IPS-11a (cell line): ENCODE results near the gene DLG5.
A peak's percentile ranks its signal among the peaks of the same experiment; 100 is the strongest.

Experiments used
- H3K4me3 ChIP-seq: one replicate; pipeline ENCODE4 v1.5.1; 2013; ENCODE audit warnings: low read depth, low read length, control low read depth

The DLG5 gene

DNA sequence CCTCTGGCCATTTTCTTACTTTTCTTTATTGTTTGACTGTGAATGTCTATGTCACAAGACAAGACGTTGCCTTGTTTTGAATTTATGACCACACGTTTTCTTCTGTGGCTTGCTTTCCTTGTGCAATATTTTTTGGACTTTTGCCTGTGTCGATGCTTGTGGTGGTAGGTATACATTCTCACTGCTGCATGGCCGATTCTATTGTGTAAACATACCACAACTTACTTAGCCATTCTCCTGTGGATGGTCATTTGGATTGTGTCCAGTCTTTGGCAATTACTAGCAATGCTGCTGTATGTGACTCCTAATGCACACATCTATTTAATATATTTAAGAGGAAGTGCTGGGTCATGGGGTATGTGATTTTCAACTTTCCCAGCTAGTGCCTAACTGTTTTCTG lies 18.0 kb upstream of the DLG5 start:
- H3K4me3 ChIP-seq: no peak overlapping the region

DNA sequence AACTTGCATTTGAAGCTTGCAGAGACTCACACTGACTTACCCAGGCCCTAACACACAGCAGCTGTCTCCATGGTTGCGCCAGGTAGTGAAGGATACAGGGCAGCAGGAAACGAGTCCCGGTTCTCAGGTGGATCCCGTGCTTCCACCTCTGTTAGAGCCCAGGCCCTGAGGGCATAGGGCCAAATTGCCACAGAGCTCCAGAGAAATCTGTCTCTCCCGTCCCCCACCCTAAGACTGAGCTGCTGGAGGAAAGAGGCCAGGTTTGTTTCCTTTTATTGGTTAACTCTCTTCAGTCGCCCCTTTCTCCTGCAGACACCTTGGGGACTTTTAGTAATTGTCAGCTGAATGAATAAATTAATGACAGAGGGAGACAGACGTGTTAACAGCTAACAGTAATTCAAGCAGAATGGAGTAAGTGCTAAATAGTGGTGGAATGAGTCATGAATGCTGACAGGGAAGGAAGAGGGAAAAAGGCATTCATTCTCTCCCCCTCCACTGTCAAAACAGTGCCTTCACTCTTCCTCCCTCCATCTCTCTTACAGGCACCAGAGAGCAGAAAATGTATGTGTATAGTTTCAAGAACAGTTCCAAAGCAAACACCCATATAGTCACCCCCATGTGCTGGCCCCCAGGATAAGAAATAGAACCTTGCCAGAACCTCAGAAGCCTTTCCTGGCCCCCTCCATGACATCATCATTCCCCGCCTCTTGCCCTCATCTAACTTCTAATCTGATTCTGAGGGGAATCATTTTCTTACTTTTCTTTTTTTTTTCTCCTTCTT lies 16.8 kb upstream of the DLG5 start:
- no peak overlapping the region for H3K4me3 ChIP-seq

DNA sequence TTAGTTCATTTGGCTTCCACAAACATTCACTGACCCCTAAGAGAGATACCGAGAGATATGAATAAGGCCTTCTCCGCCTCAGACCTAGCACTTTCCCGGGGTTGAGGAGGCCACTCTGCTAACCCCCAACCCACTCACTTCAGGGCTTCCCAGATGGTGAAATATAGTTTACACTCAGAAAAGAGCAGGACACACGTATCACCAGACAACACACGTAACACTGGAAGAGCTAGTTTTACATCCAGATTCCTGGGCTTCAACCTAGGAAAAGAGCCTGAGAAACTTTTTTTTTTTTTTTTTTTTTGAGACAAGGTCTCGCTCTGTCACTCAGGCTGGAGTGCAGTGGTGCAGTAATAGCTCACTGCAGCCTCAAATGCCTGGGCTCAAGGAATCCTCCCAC lies 15.2 kb upstream of the DLG5 start:
- no peak overlapping the region for H3K4me3 ChIP-seq

DNA sequence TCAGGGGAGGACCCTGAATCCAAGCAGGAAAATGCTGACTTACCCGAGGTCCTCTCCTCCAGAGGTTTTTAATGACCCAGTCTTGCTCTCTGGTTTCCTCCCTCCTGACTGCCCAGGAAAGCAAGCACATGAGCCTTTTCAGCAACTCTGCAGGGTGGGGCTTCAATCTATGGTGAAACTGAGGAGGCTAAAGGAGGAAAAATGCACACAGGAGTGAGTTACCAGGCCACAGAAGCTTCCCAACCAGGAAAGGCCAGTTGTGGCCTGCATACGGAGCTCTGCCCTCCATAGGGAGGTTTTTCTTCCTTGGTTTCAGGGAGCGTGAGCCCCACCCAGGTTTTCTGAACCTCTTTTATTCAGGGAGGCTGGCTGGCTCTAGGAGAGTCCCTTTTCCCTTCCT lies 14.1 kb upstream of the DLG5 start:
- no peak overlapping the region for H3K4me3 ChIP-seq

DNA sequence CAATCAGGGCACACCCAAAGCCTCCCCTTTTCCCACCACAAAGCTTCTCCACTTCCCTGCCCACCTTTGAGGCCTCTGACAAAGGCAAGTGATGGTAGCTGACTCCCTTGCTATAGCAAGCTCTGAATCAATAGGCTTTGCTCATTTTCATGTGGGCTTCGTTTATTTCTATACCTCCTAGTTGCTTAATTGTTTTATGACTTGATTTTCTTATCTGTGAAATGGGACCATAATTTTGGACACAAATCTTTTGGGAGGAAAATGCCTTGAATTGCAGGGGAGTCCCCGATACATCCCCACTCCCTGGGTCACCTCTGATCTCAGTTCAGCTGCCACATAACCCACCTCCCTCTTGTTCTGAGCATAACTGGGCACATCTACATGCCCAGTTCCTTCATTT lies 13.7 kb upstream of the DLG5 start:
- H3K4me3 ChIP-seq: no peak overlapping the region

DNA sequence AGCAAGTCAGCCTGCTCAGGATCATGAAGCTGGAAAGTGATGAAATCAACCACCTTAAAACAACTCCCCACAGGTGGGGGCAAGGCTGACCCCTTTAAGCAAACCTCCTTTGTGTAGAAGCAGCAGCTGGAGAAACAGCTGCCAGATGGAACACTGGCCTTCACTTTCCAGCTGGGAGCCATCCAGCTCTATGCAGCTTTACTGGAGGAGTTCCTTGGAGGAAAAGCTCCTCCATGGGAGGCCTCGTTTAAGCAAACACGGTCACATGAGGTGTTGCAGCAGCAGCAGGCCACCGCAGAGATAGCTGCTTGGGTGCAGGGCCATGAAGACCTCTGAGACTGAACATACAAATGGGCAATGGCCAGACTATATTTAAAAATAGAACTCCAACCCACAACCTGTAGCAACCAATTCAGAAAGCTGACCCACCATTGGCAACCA lies 13.0 kb upstream of the DLG5 start:
- H3K4me3 ChIP-seq: no peak overlapping the region

DNA sequence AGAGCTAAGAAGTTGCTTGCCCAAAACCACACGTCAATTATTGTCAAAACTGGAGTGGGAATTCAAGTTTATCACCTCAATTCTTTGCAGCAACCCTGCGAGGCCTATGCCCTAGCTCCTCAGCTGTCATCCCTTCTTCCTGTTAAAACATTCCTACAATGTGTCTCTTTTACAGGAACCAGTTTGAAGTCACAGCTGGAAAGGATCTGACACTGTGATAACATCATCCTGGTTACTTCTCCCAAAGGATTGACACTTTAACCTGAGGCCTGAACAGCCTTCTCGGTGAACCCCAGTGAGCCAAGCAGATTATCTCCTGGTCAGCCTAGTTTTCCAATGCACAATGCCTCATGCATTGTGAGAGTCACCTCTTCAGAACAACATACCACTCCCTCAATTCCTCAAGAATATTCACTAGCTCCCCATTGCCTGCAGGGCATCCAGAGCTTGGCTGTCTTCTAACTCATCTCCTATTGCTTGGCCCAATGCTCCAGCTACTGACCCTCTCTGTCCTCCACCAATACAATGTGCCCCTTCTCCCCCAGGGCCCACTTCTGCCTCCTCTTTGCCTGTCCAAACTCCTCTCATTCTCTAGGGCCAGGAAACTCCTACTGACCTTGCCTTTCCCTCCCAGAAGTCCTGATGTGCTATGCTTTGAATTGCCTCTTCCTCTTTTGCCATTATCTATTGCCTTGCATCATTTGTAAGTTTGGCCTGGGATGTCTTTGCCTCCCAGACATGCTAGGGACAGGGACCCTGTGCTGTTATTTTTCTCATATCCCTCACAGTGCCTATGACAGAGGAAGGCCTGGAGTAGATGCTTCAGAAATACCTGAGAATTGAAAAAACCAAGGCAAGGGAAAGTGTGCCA lies 10.4 kb upstream of the DLG5 start:
- H3K4me3 ChIP-seq: no peak overlapping the region

DNA sequence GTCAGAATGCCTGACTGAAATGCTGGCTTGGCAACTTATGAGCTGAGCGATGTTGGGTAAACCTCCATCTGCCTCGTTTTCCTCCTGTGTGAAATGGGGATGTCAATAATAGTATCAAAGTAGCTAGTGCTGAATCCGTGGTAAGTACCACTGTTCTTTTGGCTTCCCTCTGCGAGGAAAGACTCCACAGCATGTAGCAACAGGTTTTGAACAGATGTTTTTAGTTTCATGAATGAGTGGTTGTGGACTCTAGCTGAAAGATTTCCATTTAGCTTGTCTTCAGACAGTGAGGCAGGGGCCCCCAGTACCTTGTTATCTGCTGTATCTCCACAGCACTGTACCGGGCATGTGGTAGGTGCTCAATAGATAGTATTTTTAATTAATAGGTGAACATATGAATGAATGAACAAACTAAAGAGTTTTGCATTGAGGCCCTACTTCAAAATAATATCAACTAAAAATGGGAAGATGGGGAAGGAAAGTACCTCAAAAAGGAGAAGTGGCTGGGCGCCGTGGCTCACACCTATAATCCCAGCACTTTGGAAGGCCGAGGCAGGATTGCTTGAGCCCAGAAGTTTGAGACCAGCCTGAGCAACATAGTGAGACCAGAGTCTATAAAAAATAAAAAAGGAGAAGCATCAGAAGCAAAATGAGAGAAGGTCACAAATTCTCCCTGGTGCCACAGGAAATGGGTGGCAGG lies 5.6 kb upstream of the DLG5 start:
- H3K4me3 ChIP-seq: no peak overlapping the region

DNA sequence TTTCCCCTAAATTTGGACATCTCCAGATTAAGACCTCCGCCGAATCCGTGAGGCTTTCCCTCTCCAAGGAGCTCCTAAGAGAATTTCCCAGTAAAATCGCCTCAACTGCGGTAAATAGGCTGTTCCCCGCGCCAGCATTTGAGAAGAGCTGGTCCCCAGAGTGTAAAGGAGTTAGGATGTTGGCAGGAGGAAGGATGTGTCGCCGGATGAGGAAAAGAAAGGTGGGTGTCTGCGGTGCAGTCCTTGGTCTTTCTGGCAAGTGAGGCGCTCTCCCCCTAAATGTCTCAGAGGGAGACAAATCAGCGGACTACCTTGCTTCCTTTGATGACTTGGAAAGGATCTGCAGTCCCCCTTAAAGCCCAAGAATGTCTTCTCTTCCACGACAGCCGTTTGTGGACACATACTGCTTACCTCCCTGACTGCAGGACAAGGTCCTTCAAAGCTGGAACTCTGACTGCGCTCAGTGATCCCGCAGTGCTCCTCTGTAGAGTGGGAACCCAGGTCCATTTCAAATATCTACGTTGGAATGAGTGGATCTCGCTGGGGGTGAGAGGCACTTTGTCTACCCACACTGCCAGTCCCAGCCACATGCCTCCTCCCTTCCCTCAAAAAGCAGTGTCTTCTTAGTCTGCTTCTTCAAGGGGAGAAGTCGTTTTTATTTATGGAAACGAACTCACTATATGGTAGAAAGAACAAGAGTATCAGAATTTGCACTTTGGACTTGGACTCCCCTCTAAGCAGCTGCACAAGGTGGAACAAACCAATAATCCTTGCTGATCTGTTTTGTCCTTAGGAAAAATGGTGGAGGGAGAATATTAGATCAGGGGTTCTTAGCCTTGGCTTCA lies 1.1 kb upstream of the DLG5 start:
- H3K4me3 ChIP-seq: peak overlapping the region; percentile 84

DNA sequence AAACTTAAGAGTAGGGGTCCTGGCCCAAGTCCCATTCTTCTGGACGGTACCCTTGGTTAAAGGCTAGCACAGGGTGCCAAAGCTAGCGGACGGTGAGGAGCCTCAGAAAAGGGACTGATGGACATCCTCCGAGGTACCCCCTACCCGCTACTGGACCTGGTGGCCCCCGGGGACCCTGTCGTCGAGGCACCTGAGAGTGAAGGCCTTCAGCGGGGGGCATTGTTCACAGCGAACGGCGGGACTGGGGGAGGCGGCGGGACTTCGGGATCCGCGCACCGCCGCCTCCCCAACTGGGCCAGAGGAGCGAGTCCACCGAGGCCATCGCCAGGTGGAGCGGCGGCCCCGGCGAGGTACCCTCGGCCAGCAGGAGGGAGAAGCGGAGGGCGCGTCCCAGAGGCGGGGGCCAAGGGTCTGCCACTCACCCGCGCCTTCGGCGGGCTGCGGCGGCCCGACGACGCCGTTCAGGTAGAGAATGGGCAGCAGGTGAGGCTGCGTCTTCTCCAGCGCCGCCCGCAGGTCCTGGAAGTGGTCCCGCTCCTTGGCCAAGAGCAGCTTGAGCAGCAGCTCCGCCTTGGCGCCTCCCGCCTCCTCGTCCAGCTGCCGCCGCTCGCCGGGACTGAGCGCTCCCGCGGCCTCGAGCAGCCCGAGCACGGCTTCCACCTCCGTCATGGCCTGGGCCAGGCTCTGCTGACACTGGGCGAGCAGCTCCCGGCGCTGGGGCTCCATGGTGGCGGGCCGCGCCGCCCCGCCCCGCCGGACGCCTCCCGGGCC lies 575 bp downstream of the DLG5 start:
- peak overlapping the region; percentile 84 for H3K4me3 ChIP-seq

DNA sequence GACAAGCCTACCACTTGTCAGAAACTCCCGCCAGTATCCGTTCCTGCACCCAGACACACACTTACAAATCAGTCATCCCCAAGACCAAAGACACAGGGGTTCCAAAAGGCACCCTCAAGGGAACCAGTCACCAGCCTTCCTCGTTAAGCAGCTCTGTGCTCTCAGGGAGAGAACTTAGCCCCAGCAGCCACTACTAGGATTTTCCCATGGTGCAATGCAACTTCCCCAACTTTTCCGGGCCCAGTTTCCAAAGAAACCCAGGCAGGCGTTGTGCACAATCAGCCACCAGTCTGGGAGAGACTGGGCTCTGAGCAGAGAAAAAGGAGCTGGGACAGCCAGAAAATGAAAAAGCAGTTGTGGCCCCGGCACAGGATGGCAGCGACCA lies 1.2 kb downstream of the DLG5 start:
- H3K4me3 ChIP-seq: peak overlapping the region; percentile 84

DNA sequence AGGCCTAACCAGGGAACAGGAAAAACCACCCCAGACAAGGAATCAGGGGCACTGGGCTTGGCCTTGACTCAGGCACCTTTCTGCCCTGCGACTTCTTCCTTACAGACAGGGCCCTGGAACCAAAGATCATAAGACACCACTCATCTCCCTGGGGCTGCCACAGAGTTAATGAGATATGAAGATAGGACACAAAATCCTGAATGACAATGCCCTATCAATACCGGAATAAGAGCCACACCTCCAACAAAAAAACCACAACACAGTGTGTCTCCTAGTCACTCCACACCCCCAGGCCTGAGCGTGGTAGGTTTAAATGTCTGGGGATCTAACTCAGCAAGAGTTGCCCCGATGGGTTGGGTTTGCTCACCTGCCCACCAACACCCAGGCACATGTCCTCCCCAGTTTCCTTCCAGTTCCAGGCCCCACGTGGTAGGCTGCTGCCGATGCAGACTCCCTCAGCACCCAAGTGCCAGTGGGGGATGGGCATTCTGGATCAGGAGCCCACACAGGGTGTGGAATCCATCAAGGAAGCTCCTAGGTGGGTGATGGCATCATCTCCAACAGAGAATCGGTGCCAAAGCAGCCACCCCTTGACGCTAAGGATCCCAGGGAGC lies 3.9 kb downstream of the DLG5 start:
- no peak overlapping the region for H3K4me3 ChIP-seq

DNA sequence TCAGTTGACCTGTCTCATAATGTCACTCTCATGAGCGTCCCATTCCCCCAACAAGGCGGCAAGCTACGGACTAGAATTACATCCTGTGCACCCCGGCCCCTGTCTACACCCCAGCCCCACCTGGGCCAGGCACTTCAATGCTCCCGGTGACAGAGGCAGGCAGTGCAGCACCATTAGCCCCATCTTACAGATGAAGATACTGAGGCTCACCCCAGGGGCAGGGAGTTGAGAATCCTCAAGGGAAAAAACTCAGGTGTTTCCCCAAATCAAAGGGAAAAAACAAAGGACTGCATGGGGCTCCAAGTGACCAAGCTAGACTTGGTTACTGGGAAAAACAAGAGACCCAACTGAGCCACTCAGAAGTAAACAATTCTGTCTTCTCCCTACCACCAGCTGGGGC lies 4.5 kb downstream of the DLG5 start:
- H3K4me3 ChIP-seq: no peak overlapping the region

DNA sequence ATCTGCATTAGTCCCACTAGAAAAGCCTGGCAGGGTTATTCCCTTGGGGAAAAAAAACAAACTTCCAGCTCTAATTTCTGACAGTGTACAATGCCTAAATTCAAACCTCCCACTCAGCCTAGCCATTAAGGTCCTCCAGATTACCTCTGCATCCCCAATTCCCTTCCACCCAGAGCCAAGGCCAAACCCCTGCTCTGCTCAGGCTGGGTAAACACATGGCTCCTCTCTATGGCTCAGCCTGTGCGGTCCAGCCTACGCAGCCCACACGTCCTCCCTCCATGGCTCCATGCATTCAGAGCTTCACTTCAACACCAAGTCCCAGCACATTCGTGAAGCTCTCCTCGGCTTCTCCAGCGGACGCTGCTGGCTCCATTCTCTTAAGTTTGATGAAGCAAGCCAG lies 5.2 kb downstream of the DLG5 start:
- H3K4me3 ChIP-seq: no peak overlapping the region

DNA sequence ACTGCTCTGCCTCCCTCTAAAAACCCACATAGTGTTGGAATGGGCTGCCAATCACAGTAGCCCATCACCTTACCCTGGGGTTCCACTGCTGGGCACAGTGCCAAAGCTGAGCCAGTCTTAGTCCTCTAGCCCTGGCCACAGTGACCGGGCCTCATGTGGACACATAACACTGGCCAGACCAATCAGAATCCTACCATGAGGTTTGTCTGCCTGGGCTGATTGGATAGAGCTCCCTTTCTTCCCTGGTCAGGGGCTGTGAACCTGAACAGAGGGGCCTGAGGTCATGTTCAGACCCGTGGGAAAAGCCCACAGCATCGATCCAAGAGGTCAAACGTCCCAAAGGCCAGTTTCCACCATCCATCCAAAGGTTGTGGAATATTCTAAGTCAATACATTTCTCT lies 6.1 kb downstream of the DLG5 start:
- H3K4me3 ChIP-seq: no peak overlapping the region

DNA sequence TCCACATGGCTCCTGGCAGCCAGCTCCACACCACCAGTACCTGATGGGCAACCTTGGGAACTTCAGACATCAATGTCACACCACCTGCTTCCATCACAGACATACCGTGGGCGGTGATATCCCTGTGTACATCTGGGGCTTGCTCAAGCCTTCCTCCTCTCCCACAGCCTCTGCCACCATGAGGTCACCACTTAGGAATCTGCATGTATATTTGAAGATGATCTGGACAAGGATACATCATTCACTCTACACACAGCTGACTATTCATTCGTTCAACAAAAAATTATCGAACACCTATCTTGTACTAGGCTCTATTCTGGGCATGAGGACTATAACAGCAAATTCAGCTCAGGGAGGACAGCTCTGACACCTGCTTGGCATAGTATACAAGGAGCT lies 6.8 kb downstream of the DLG5 start:
- no peak overlapping the region for H3K4me3 ChIP-seq

DNA sequence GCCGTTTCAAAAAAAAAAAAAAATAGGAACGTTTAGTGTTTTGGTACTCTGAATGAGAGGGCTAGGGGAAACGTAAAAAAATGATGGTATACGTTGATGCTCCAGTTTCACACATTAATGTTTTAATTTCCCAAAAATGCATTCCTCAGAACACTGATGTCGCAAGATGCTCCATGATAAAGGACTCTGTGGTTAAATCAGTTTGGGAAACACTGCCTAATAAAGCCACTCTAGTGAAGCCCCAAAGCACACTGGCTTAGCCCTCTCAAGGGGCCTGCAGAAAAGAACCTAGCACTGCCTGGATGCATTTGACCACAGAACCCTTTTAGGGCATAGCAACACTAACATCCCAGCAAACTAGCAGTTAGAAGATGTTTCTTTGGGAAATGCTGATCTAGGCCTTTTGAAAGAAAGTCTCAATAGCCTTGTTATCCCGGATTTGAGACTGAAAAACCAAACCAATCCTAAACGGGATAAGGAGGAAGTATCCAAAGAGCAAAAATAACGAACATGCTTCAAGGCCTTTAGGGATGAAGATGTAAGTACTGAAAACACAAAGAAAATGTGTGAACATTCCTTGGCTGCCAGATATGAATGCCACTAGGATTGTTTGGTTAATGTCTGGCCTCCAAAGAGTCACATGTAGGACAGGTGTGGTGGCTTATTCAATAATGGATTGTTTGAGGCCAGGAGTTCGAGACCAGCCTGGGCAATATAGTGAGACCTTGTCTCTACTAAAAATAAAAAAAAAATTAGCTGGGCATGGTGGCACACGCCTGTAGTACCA lies 11.0 kb downstream of the DLG5 start:
- H3K4me3 ChIP-seq: no peak overlapping the region

DNA sequence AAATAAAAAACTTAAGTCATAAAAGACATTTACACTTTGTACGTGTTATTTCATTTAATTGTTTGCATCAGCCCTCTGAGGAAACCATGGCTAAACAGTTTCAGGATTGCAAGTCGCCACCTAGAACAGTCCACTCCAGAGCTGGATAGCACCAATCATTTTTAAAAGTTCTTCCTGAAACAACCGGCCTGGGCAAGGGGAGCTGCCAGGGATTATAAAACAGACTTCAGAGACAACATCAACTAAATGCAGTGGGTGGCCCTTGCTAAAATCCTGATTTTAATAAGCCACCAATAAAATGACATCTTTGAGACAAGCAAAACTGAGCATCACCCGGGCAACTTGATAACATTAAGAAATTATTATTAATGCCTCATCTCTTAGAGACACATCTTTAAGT lies 13.5 kb downstream of the DLG5 start:
- no peak overlapping the region for H3K4me3 ChIP-seq

DNA sequence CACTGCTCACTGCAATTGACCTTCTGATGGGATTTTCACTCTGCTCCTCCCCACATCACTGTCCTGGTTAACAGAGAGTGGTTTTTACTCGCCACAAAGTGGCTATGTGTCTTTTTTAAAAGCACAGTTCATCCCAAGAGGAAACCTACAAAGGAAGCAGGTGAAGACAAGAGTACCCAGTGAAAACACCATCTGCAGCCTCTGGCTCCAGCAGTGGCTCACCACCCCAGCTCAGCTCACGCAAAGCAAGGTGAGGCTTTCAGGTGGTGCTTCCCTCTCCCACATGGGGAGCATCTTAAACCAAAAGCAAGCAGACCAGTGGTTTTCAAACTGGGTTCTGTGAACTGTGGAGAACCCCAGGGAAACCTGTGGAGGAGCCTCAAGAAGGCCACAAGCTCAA lies 14.0 kb downstream of the DLG5 start:
- no peak overlapping the region for H3K4me3 ChIP-seq
